ENCODE results near the gene CTXN1.
"Not testable (repeated sequence)": the region's sequence is repeated elsewhere in the genome, so short reads cannot be mapped to it uniquely, and the experiment has no call there.

Gene CTXN1

GRCh38 chr19:7961920-7962626 lies 36.1 kb upstream of the CTXN1 start:
- H2AK5ac ChIP-seq (ENCODE audit: low read length, severe bottlenecking): no peak overlapping the region
- peaks cover 11% of the 10 kb centered on the region for H3K4me1 ChIP-seq (ENCODE audit: control insufficient read depth, insufficient read depth, low read depth, low read length)
- no peak overlapping the region for H2AFZ ChIP-seq (ENCODE audit: low read depth, low read length)
- no peak overlapping the region for H3K9ac ChIP-seq (ENCODE audit: low read length)
- DNase-seq: no peak
- H3K9me3 ChIP-seq (ENCODE audit: control insufficient read depth, low read length): no peaks in the 10 kb centered on the region
- H3K23ac ChIP-seq (ENCODE audit: low read length in 2 of 2): no peak overlapping the region
- no peak overlapping the region for H3K14ac ChIP-seq (ENCODE audit: low read length in 2 of 2)
- H3K18ac ChIP-seq (ENCODE audit: low read depth in 1 of 2, low read length in 2 of 2): no peak overlapping the region
- no peak overlapping the region for H3K4me3 ChIP-seq (ENCODE audit: insufficient read depth in 1 of 2, low read depth in 1 of 2, low read length in 2 of 2)
- no peak overlapping the region for H2BK12ac ChIP-seq (ENCODE audit: low read length in 2 of 2)
- H2BK120ac ChIP-seq (ENCODE audit: low read depth, low read length): no peak overlapping the region
- no peak overlapping the region for H4K8ac ChIP-seq (ENCODE audit: low read length)
- no peak overlapping the region for H2BK5ac ChIP-seq (ENCODE audit: low read depth, low read length, poor library complexity, severe bottlenecking)
- H2BK15ac ChIP-seq (ENCODE audit: low read depth, poor library complexity, severe bottlenecking): no peak overlapping the region
- peaks cover 62 to 83% of the 10 kb centered on the region in 2 experiments for H3K36me3 ChIP-seq (ENCODE audit: control insufficient read depth in 1 of 2, insufficient read depth in 2 of 2, low read depth in 1 of 2, low read length in 2 of 2)
- H4K91ac ChIP-seq (ENCODE audit: low read length): no peak overlapping the region
- no peak overlapping the region for H3K4me2 ChIP-seq (ENCODE audit: low read length, poor library complexity, severe bottlenecking)
- peak overlapping the region; percentile 63 for H3K27ac ChIP-seq (ENCODE audit: low read length, poor library complexity, severe bottlenecking)
- 95% methylated on average over 10 of the region's 13 CpGs for WGBS
- peaks cover 44% of the 10 kb centered on the region for H3K79me1 ChIP-seq (replicated peaks; ENCODE audit: low read length, poor library complexity, severe bottlenecking)
- no peak overlapping the region for H3K4ac ChIP-seq (ENCODE audit: low read depth in 1 of 2, low read length in 2 of 2)
- no peaks in the 10 kb centered on the region for H3K27me3 ChIP-seq (ENCODE audit: control insufficient read depth in 1 of 2, insufficient read depth in 1 of 2, low read length in 2 of 2)

GRCh38 chr19:7961082-7961481 lies 35.1 kb upstream of the CTXN1 start:
- H3K4me1 ChIP-seq (ENCODE audit: control insufficient read depth, insufficient read depth, low read depth, low read length): peaks cover 11% of the 10 kb centered on the region
- 97% methylated on average over 4 of the region's 4 CpGs for WGBS
- not testable (repeated sequence) for H3K27me3 ChIP-seq (ENCODE audit: control insufficient read depth in 1 of 2, insufficient read depth in 1 of 2, low read length in 2 of 2); H3K9me3 ChIP-seq (ENCODE audit: control insufficient read depth, low read length); H3K4ac ChIP-seq (ENCODE audit: low read depth in 1 of 2, low read length in 2 of 2); H2AFZ ChIP-seq (ENCODE audit: low read depth, low read length); H2BK12ac ChIP-seq (ENCODE audit: low read length in 2 of 2); H2BK120ac ChIP-seq (ENCODE audit: low read depth, low read length); H3K4me3 ChIP-seq (ENCODE audit: insufficient read depth in 1 of 2, low read depth in 1 of 2, low read length in 2 of 2); H3K14ac ChIP-seq (ENCODE audit: low read length in 2 of 2); H4K8ac ChIP-seq (ENCODE audit: low read length); H2BK15ac ChIP-seq (ENCODE audit: low read depth, poor library complexity, severe bottlenecking); H4K91ac ChIP-seq (ENCODE audit: low read length); DNase-seq; H2BK5ac ChIP-seq (ENCODE audit: low read depth, low read length, poor library complexity, severe bottlenecking); H2AK5ac ChIP-seq (ENCODE audit: low read length, severe bottlenecking); H3K9ac ChIP-seq (ENCODE audit: low read length); H3K4me2 ChIP-seq (ENCODE audit: low read length, poor library complexity, severe bottlenecking); H3K18ac ChIP-seq (ENCODE audit: low read depth in 1 of 2, low read length in 2 of 2); H3K23ac ChIP-seq (ENCODE audit: low read length in 2 of 2)
- peaks cover 61 to 73% of the 10 kb centered on the region in 2 experiments for H3K36me3 ChIP-seq (ENCODE audit: control insufficient read depth in 1 of 2, insufficient read depth in 2 of 2, low read depth in 1 of 2, low read length in 2 of 2)
- H3K27ac ChIP-seq (ENCODE audit: low read length, poor library complexity, severe bottlenecking): peak overlapping the region; percentile 63
- peaks cover 36% of the 10 kb centered on the region for H3K79me1 ChIP-seq (replicated peaks; ENCODE audit: low read length, poor library complexity, severe bottlenecking)

- no peaks in the 10 kb centered on the region for H3K9me3 ChIP-seq (ENCODE audit: control insufficient read depth, low read length)
Observed at GRCh38 chr19:7959211-7959610, 33.3 kb upstream of the CTXN1 start.

GRCh38 chr19:7955696-7956095 lies 29.8 kb upstream of the CTXN1 start:
- H3K4me2 ChIP-seq (ENCODE audit: low read length, poor library complexity, severe bottlenecking): no peak overlapping the region
- no peak for DNase-seq
- no peaks in the 10 kb centered on the region for H3K27me3 ChIP-seq (ENCODE audit: control insufficient read depth in 1 of 2, insufficient read depth in 1 of 2, low read length in 2 of 2)
- H3K9ac ChIP-seq (ENCODE audit: low read length): no peak overlapping the region
- H3K36me3 ChIP-seq (ENCODE audit: control insufficient read depth in 1 of 2, insufficient read depth in 2 of 2, low read depth in 1 of 2, low read length in 2 of 2): peaks cover 21 to 30% of the 10 kb centered on the region in 2 experiments
- WGBS: 88% methylated on average over 11 of the region's 11 CpGs
- H2BK120ac ChIP-seq (ENCODE audit: low read depth, low read length): no peak overlapping the region
- H4K8ac ChIP-seq (ENCODE audit: low read length): no peak overlapping the region
- no peak overlapping the region for H2BK12ac ChIP-seq (ENCODE audit: low read length in 2 of 2)
- H3K4me1 ChIP-seq (ENCODE audit: control insufficient read depth, insufficient read depth, low read depth, low read length): peaks cover 10% of the 10 kb centered on the region
- no peak overlapping the region for H2BK5ac ChIP-seq (ENCODE audit: low read depth, low read length, poor library complexity, severe bottlenecking)
- no peak overlapping the region for H3K23ac ChIP-seq (ENCODE audit: low read length in 2 of 2)
- no peak overlapping the region for H2BK15ac ChIP-seq (ENCODE audit: low read depth, poor library complexity, severe bottlenecking)
- no peak overlapping the region for H3K18ac ChIP-seq (ENCODE audit: low read depth in 1 of 2, low read length in 2 of 2)
- H3K4ac ChIP-seq (ENCODE audit: low read depth in 1 of 2, low read length in 2 of 2): no peak overlapping the region
- H3K14ac ChIP-seq (ENCODE audit: low read length in 2 of 2): no peak overlapping the region
- H3K79me1 ChIP-seq (replicated peaks; ENCODE audit: low read length, poor library complexity, severe bottlenecking): peaks cover 16% of the 10 kb centered on the region
- H4K91ac ChIP-seq (ENCODE audit: low read length): no peak overlapping the region
- no peak overlapping the region for H3K4me3 ChIP-seq (ENCODE audit: insufficient read depth in 1 of 2, low read depth in 1 of 2, low read length in 2 of 2)
- H2AFZ ChIP-seq (ENCODE audit: low read depth, low read length): no peak overlapping the region
- no peak overlapping the region for H3K27ac ChIP-seq (ENCODE audit: low read length, poor library complexity, severe bottlenecking)
- no peaks in the 10 kb centered on the region for H3K9me3 ChIP-seq (ENCODE audit: control insufficient read depth, low read length)
- no peak overlapping the region for H2AK5ac ChIP-seq (ENCODE audit: low read length, severe bottlenecking)

More at GRCh38 chr19:7959211-7959610, 33.3 kb upstream of the CTXN1 start:
- Histone ChIP-seq H2AFZ (ENCODE audit: low read depth, low read length) (no peak overlapping the region), H2BK5ac (ENCODE audit: low read depth, low read length, poor library complexity, severe bottlenecking) (no peak overlapping the region), H3K14ac (ENCODE audit: low read length in 2 of 2) (no peak overlapping the region), H3K18ac (ENCODE audit: low read depth in 1 of 2, low read length in 2 of 2) (no peak overlapping the region), H3K23ac (ENCODE audit: low read length in 2 of 2) (no peak overlapping the region), H2AK5ac (ENCODE audit: low read length, severe bottlenecking) (no peak overlapping the region), H3K27ac (ENCODE audit: low read length, poor library complexity, severe bottlenecking) (no peak overlapping the region), H3K79me1 (replicated peaks; ENCODE audit: low read length, poor library complexity, severe bottlenecking) (peaks cover 24% of the 10 kb centered on the region), H2BK120ac (ENCODE audit: low read depth, low read length) (no peak overlapping the region), H2BK15ac (ENCODE audit: low read depth, poor library complexity, severe bottlenecking) (no peak overlapping the region), H3K27me3 (ENCODE audit: control insufficient read depth in 1 of 2, insufficient read depth in 1 of 2, low read length in 2 of 2) (no peaks in the 10 kb centered on the region), H3K4me2 (ENCODE audit: low read length, poor library complexity, severe bottlenecking) (no peak overlapping the region), H3K9ac (ENCODE audit: low read length) (no peak overlapping the region), H2BK12ac (ENCODE audit: low read length in 2 of 2) (no peak overlapping the region), H3K4me1 (ENCODE audit: control insufficient read depth, insufficient read depth, low read depth, low read length) (peaks cover 14% of the 10 kb centered on the region), H3K4me3 (ENCODE audit: insufficient read depth in 1 of 2, low read depth in 1 of 2, low read length in 2 of 2) (no peak overlapping the region), H3K36me3 (ENCODE audit: control insufficient read depth in 1 of 2, insufficient read depth in 2 of 2, low read depth in 1 of 2, low read length in 2 of 2) (peaks cover 46 to 56% of the 10 kb centered on the region in 2 experiments), H4K8ac (ENCODE audit: low read length) (no peak overlapping the region), H3K4ac (ENCODE audit: low read depth in 1 of 2, low read length in 2 of 2) (no peak overlapping the region), H4K91ac (ENCODE audit: low read length) (no peak overlapping the region)
- 90% methylated on average over 6 of the region's 6 CpGs for WGBS
- no peak for DNase-seq

Data from mesenchymal stem cell (in vitro differentiated cells and primary cell).